ENCODE measurements around the gene KLHDC7A.

- no peak for TF ChIP-seq CTCF (conservative IDR thresholded peaks at IDR 0.05; ENCODE audit: low read depth, low read length)
- no peak for TF ChIP-seq EZH2 (IDR thresholded peaks at IDR 0.05; ENCODE audit: borderline replicate concordance, low read depth, low read length, poor library complexity, severe bottlenecking)
Measured at GRCh38 chr1:18468570-18468969, 12.2 kb upstream of the KLHDC7A start.

Data from A673 (cell line).